ENCODE measurements around the gene CCDC57.

- TF ChIP-seq CTCF (conservative IDR thresholded peaks at IDR 0.05; ENCODE audit: low read depth, low read length) (no peak), EZH2 (IDR thresholded peaks at IDR 0.05; ENCODE audit: low read length, unreplicated experiment) (no peak)
Measured at GRCh38 chr17:82246040-82246364, 33.4 kb upstream of the CCDC57 start.
